GM12872 (cell line): ENCODE data around the gene NR4A1.
A peak's percentile ranks its signal among the peaks of the same experiment; 100 is the strongest.

Source experiments
- TF ChIP-seq, protein P1 (sequence below): IDR thresholded peaks from 3 replicates; pipeline ENCODE4 v1.5.1; 2011; ENCODE audit warnings: low read depth, mild to moderate bottlenecking, low read length, moderate library complexity; ENCODE audit not compliant: insufficient read depth

NR4A1 gene

DNA sequence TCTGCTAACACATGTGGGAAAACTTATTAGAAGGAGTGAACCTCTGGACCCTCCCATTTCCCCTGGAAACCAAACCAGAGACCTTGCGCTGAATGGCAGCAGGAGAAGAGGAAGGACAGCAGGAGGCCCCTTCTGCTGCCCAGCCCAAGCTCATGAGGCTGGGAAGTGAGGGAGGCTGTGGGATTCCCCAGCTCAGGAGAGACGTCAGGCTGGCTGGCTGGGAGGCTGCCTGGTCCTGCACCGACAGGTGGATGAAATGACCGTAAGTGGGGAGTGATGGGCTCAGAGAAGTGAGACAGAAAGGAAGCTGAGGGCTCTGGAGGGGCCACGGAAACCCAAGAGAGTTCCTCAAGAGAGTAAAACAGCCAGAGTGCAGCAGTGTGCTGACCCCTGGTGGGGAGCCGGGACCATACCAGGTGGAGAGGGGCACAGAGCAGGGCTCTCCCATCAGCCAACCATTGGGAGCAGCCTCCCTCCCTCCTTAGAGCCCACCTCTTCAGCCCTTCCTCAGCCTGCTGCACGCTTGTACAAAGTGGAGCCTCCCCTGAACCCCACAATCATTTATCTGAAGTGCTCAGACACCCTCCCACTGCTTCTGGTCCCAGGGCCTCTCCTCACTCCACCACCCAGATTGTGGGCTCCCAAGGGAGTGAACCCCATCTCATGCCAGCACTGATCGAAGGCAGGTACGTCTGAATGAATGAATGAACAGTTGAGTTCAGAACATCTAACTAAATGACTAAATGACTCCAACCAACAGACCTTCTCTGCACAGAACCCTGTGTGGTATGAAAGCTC is 30.5 kb upstream of the NR4A1 start:
- TF ChIP-seq, protein P1, sequence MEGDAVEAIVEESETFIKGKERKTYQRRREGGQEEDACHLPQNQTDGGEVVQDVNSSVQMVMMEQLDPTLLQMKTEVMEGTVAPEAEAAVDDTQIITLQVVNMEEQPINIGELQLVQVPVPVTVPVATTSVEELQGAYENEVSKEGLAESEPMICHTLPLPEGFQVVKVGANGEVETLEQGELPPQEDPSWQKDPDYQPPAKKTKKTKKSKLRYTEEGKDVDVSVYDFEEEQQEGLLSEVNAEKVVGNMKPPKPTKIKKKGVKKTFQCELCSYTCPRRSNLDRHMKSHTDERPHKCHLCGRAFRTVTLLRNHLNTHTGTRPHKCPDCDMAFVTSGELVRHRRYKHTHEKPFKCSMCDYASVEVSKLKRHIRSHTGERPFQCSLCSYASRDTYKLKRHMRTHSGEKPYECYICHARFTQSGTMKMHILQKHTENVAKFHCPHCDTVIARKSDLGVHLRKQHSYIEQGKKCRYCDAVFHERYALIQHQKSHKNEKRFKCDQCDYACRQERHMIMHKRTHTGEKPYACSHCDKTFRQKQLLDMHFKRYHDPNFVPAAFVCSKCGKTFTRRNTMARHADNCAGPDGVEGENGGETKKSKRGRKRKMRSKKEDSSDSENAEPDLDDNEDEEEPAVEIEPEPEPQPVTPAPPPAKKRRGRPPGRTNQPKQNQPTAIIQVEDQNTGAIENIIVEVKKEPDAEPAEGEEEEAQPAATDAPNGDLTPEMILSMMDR = peak; percentile 91

DNA sequence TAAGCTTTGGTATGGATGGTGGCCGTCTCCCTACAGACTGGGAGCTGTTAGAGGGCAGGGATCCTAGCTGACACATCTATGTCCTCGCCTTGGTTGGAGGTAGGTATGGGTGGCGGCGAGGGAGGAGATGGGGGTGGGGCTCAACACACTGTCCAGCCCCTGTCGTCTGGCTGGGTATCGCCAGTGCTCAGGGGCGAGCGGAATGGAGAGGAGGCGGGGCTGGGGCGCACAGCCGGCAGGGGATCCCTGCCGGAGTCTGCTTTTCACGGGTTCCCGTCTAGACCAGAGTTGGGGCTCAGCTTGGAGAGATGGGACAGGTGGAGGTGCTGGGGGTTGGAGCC is 28.4 kb upstream of the NR4A1 start:
- TF ChIP-seq, protein P1 = no peak

DNA sequence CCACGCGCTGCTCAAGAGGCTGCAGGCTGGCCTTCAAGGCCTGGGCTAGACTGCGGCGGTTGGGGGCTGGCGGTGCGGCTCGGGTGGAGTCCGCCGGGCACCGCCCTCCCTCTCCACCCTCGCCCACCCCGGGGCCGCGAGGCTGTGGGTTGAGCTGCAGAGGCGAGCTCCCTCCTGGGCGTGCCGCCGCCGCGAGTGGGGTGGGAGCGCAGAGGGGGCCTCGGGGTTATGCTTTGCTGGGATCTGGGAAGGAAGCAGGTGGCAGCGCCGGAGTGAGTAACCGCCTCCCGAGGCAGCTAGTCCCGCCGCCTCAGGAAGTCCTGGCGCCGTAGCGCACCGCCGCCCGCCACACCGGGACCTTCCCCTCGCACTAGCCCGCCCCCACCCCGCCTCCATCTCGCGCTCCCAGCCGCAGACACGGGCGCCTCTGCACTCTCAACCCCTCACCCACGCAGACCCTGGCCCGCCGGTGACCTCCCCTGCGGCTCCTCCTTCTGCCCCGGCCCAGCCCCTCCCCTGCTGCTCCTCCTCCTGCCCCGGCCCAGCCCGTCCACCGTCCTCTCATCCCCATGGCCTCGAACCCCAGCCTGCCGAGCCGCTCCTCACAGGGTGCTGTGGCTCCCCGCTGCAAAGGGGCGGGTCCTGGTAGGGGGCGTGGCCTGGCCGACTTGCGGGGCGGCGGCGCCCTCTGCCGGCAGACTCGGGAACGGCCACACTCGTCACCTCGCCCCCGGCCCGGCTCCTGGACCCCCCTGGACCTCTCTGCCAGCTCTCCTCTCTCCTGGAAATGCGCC is 27.9 kb upstream of the NR4A1 start:
- TF ChIP-seq, protein P1 = peak; percentile 88

DNA sequence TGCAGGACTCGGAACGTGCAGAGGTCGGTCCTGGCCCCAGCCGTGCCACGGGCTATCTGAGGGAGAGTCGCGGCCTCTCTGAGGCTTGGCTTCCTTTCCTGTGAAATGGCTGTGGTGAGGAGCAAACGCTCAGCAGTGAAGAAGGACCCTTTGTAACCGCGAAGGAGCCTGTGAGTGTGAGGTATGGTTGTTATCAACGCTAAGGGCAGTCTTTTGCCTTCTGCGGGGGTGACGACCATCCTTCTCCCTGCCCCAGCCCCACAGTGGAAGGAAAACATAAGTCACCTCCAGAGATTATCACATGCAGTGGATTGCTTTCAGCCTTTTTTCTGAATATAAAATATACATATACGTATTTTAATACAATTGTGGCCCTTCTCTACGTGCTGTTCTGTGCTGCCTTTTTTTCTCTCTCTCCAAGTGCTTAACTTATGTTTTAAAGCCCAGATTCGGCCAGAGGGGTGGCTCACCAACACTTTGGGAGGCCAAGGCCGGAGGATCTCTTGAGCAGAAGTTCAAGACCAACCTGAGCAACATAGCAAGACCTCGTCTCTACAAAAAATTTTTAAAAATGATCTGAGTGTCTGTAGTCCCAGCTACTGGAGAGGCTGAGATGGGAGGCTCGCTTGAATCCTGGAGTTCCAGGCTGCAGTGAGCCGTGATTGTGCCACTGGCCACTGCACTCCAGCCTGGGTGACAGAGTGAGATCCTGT is 27.1 kb upstream of the NR4A1 start:
- TF ChIP-seq, protein P1 = no peak

DNA sequence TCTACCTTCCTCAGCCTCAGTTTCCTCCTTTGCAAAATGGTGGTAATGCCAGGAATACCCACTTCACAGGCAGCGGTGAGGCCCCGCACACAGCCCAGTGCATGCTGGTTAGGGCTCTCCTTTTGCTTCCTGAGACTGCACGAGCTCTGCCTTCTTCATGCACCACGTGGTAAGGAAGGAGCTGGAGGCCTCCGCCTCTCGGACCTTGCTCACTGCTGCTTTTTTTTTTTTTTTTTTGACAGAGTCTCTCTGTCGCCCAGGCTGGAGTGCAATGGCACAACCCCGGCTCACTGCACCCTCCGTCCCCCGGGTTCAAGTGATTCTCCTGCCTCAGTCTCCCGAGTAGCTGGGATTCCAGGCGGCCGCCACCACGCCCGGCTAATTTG is 26.4 kb upstream of the NR4A1 start:
- TF ChIP-seq, protein P1 = no peak

DNA sequence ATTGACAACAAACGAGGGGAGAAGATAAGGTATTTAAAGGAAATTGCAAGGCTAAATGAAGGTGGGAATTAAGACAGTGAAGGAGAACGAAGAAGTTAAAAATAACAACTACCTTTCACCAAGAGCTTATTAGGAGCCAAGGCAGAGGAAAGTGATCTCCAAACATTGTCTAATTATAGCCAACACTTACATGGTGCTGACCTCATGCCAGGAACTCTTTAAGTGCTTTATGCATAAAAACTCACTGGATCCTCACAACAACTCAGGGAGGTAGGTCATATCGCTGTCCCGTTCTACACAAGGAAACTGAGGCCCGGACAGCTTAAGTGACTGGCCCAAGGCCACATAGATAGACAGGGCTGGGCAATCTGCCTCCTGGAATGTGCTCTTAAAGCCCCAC is 25.0 kb upstream of the NR4A1 start:
- TF ChIP-seq, protein P1 = no peak
